ENCODE data around the gene MORN5. TPM values are rescaled to one million over a fixed set of nuclear protein-coding genes. Genes with fewer than 3 reads are reported as not detected.

Gene MORN5
- total RNA-seq, 2 donors from 2014 or later: 0.81 TPM; not detected in 1

DNA sequence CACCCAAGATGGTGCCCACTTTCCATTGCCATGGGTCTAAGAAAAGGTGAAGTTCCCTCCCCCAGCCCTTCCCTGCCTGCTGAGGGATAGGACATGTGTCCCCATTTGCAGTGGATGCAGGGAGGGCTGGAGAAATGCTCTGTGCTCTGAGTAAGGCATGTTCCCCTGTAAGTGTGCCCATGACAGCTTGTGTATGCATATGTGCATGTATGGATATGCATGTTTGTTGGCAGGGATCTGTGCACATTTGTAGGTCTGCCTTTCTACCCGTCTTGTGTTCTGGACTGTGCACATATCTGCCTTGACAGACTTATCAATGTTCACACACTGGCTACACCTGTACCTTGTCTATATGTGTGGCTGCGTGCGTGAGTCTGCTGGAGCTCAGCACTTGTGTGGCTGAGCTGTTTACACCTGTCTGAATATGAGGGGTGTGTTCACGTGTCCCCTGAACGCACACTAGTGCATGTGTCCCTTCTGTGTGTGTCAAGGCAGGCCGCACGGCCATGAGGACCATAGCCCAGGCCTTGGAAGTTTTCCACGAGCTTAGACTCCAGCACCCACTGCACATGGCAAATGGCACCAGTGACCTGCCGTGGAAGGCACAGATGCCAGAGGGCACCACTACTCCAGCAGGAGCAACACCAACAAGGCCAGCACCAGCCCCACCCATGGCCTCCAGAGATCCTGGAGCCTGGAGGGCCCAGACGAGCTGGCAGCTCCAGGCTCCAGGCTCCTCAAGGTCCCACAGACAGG, 39.2 kb upstream of the MORN5 start:
- no peaks in the 10 kb centered on the region for H3K9me3 Mint-ChIP-seq
- no peak overlapping the region for H3K4me3 Mint-ChIP-seq
- no peak for DNase-seq
- no peak for TF ChIP-seq CTCF (conservative IDR thresholded peaks at IDR 0.05)
- Histone ChIP-seq H3K9ac (ENCODE audit: extremely low read depth, low read length, poor library complexity, severe bottlenecking) (no peak overlapping the region), H3K36me3 (ENCODE audit: control insufficient read depth, insufficient read depth, low read length) (no peaks in the 10 kb centered on the region), H3K27ac (ENCODE audit: low read depth, low read length) (no peak overlapping the region), H3K4me3 (ENCODE audit: low read length) (no peak overlapping the region), H3K27me3 (ENCODE audit: control insufficient read depth, insufficient read depth, low read length, poor library complexity, severe bottlenecking) (peaks cover 18% of the 10 kb centered on the region), H3K4me1 (ENCODE audit: control insufficient read depth, insufficient read depth, low read length) (no peaks in the 10 kb centered on the region), H3K9me3 (ENCODE audit: control insufficient read depth, low read length) (no peaks in the 10 kb centered on the region)
- H3K4me1 Mint-ChIP-seq: peaks cover 9% of the 10 kb centered on the region
- no peaks in the 10 kb centered on the region for H3K36me3 Mint-ChIP-seq (ENCODE audit: low read depth)
- H3K27me3 Mint-ChIP-seq (ENCODE audit: insufficient read depth): peaks cover 23% of the 10 kb centered on the region
- WGBS, 2 experiments (ENCODE audit: insufficient coverage in 1 of 2, insufficient read length in 1 of 2): 82 to 84% methylated on average over 8 to 10 of the region's 10 CpGs
- no peak overlapping the region for H3K27ac Mint-ChIP-seq

GRCh38 chr9:122121391-122121790, 38.3 kb upstream of the MORN5 start:
- peaks cover 2% of the 10 kb centered on the region for H3K4me1 ChIP-seq (ENCODE audit: control insufficient read depth, insufficient read depth, low read length)
- WGBS, 2 experiments (ENCODE audit: insufficient coverage in 1 of 2, insufficient read length in 1 of 2): 89 to 91% methylated on average over 7 to 10 of the region's 10 CpGs
- no peaks in the 10 kb centered on the region for H3K9me3 Mint-ChIP-seq
- no peak overlapping the region for H3K9ac ChIP-seq (ENCODE audit: extremely low read depth, low read length, poor library complexity, severe bottlenecking)
- no peak overlapping the region for H3K4me3 Mint-ChIP-seq
- H3K4me3 ChIP-seq (ENCODE audit: low read length): no peak overlapping the region
- no peak overlapping the region for H3K27ac Mint-ChIP-seq
- TF ChIP-seq CTCF (conservative IDR thresholded peaks at IDR 0.05): no peak
- no peak for DNase-seq
- peaks cover 6% of the 10 kb centered on the region for H3K4me1 Mint-ChIP-seq
- H3K36me3 Mint-ChIP-seq (ENCODE audit: low read depth): no peaks in the 10 kb centered on the region
- peaks cover 32% of the 10 kb centered on the region for H3K27me3 Mint-ChIP-seq (ENCODE audit: insufficient read depth)
- H3K36me3 ChIP-seq (ENCODE audit: control insufficient read depth, insufficient read depth, low read length): no peaks in the 10 kb centered on the region
- H3K27me3 ChIP-seq (ENCODE audit: control insufficient read depth, insufficient read depth, low read length, poor library complexity, severe bottlenecking): peaks cover 27% of the 10 kb centered on the region
- H3K27ac ChIP-seq (ENCODE audit: low read depth, low read length): no peak overlapping the region
- H3K9me3 ChIP-seq (ENCODE audit: control insufficient read depth, low read length): no peaks in the 10 kb centered on the region

DNA sequence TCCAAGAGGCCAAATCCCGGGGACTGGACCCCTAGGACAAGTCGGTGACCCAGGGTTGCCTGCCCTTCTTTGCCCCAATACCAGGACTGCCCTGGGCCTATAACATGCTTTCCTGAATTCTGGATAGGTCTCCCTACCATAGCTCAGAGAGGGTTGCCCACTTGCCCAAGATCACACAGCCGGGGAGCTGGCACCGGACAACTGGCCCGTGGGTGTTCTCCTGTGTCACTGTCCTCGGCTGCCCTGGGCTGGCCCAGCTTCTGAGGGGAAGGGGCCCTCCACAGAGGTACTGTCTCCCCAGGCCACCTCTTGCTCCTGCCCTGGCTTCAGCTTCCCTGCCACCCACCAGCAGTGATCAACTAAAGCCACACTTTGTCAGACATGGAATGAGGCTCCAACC, 37.8 kb upstream of the MORN5 start:
- H3K4me3 Mint-ChIP-seq: no peak overlapping the region
- Histone ChIP-seq H3K27ac (ENCODE audit: low read depth, low read length) (no peak overlapping the region), H3K27me3 (ENCODE audit: control insufficient read depth, insufficient read depth, low read length, poor library complexity, severe bottlenecking) (peaks cover 33% of the 10 kb centered on the region), H3K36me3 (ENCODE audit: control insufficient read depth, insufficient read depth, low read length) (no peaks in the 10 kb centered on the region), H3K4me3 (ENCODE audit: low read length) (no peak overlapping the region), H3K9ac (ENCODE audit: extremely low read depth, low read length, poor library complexity, severe bottlenecking) (no peak overlapping the region), H3K9me3 (ENCODE audit: control insufficient read depth, low read length) (no peaks in the 10 kb centered on the region), H3K4me1 (ENCODE audit: control insufficient read depth, insufficient read depth, low read length) (peaks cover 2% of the 10 kb centered on the region)
- peaks cover 36% of the 10 kb centered on the region for H3K27me3 Mint-ChIP-seq (ENCODE audit: insufficient read depth)
- no peaks in the 10 kb centered on the region for H3K36me3 Mint-ChIP-seq (ENCODE audit: low read depth)
- H3K9me3 Mint-ChIP-seq: no peaks in the 10 kb centered on the region
- 94 to 100% methylated on average over 3 to 6 of the region's 6 CpGs for WGBS, 2 experiments (ENCODE audit: insufficient coverage in 1 of 2, insufficient read length in 1 of 2)
- DNase-seq: no peak
- H3K4me1 Mint-ChIP-seq: peaks cover 9% of the 10 kb centered on the region
- H3K27ac Mint-ChIP-seq: peak overlapping the region; percentile 68
- no peak for TF ChIP-seq CTCF (conservative IDR thresholded peaks at IDR 0.05)

All from endodermal cell (in vitro differentiated cells).